ENCODE measurements around the gene FAM114A1.
"Not testable (repeated sequence)": the region's sequence is repeated elsewhere in the genome, so short reads cannot be mapped to it uniquely, and the experiment has no call there.

Gene FAM114A1

GRCh38 chr4:38904090-38904666 is 36.6 kb downstream of the FAM114A1 start:
- no peak overlapping the region for H3K4me3 ChIP-seq (ENCODE audit: low read length)
- TF ChIP-seq ZNF274 (IDR thresholded peaks at IDR 0.05; ENCODE audit: low read depth, low read length), result no peak

GRCh38 chr4:38904682-38905081 is 37.1 kb downstream of the FAM114A1 start:
- no peak overlapping the region for H3K4me3 ChIP-seq (ENCODE audit: low read length)
- TF ChIP-seq ZNF274 (IDR thresholded peaks at IDR 0.05; ENCODE audit: low read depth, low read length), result no peak

GRCh38 chr4:38905652-38906385 is 38.2 kb downstream of the FAM114A1 start:
- no peak overlapping the region for H3K4me3 ChIP-seq (ENCODE audit: low read length)
- TF ChIP-seq ZNF274 (IDR thresholded peaks at IDR 0.05; ENCODE audit: low read depth, low read length), result no peak

GRCh38 chr4:38907696-38908270 is 40.2 kb downstream of the FAM114A1 start:
- no peak for TF ChIP-seq ZNF274 (IDR thresholded peaks at IDR 0.05; ENCODE audit: low read depth, low read length)
- H3K4me3 ChIP-seq (ENCODE audit: low read length), result no peak overlapping the region

- H3K4me3 ChIP-seq (ENCODE audit: low read length), result no peak overlapping the region
- no peak for TF ChIP-seq ZNF274 (IDR thresholded peaks at IDR 0.05; ENCODE audit: low read depth, low read length)
Measured at GRCh38 chr4:38909015-38909414, 41.4 kb downstream of the FAM114A1 start.

- no peak overlapping the region for H3K4me3 ChIP-seq (ENCODE audit: low read length)
- TF ChIP-seq ZNF274 (IDR thresholded peaks at IDR 0.05; ENCODE audit: low read depth, low read length), result no peak
Measured at GRCh38 chr4:38911257-38911656, 43.7 kb downstream of the FAM114A1 start.

- no peak for TF ChIP-seq ZNF274 (IDR thresholded peaks at IDR 0.05; ENCODE audit: low read depth, low read length)
- peak overlapping the region; percentile 51; the same call in 1 of the 2 replicates for H3K4me3 ChIP-seq (ENCODE audit: low read length)
Measured at GRCh38 chr4:38914854-38915253, 47.2 kb downstream of the FAM114A1 start.

- not testable (repeated sequence) for H3K4me3 ChIP-seq (ENCODE audit: low read length)
Measured at GRCh38 chr4:38916267-38916666, 48.7 kb downstream of the FAM114A1 start.

- no peak for TF ChIP-seq ZNF274 (IDR thresholded peaks at IDR 0.05; ENCODE audit: low read depth, low read length)
- H3K4me3 ChIP-seq (ENCODE audit: low read length), result no peak overlapping the region
Measured at GRCh38 chr4:38917481-38918025, 49.9 kb downstream of the FAM114A1 start.

- TF ChIP-seq ZNF274 (IDR thresholded peaks at IDR 0.05; ENCODE audit: low read depth, low read length), result no peak
- H3K4me3 ChIP-seq (ENCODE audit: low read length), result no peak overlapping the region
Measured at GRCh38 chr4:38919494-38919893, 51.9 kb downstream of the FAM114A1 start.

- no peak for TF ChIP-seq ZNF274 (IDR thresholded peaks at IDR 0.05; ENCODE audit: low read depth, low read length)
- no peak overlapping the region for H3K4me3 ChIP-seq (ENCODE audit: low read length)
Measured at GRCh38 chr4:38920186-38920585, 52.6 kb downstream of the FAM114A1 start.

- no peak overlapping the region for H3K4me3 ChIP-seq (ENCODE audit: low read length)
- no peak for TF ChIP-seq ZNF274 (IDR thresholded peaks at IDR 0.05; ENCODE audit: low read depth, low read length)
Measured at GRCh38 chr4:38920677-38921076, 53.1 kb downstream of the FAM114A1 start.

- no peak for TF ChIP-seq ZNF274 (IDR thresholded peaks at IDR 0.05; ENCODE audit: low read depth, low read length)
- no peak overlapping the region for H3K4me3 ChIP-seq (ENCODE audit: low read length)
Measured at GRCh38 chr4:38921151-38921550, 53.5 kb downstream of the FAM114A1 start.

GRCh38 chr4:38923746-38924145 is 56.1 kb downstream of the FAM114A1 start:
- no peak overlapping the region for H3K4me3 ChIP-seq (ENCODE audit: low read length)
- no peak for TF ChIP-seq ZNF274 (IDR thresholded peaks at IDR 0.05; ENCODE audit: low read depth, low read length)

- H3K4me3 ChIP-seq (ENCODE audit: low read length), result no peak overlapping the region
- no peak for TF ChIP-seq ZNF274 (IDR thresholded peaks at IDR 0.05; ENCODE audit: low read depth, low read length)
Measured at GRCh38 chr4:38924353-38924752, 56.7 kb downstream of the FAM114A1 start.

All from GM08714 (cell line).